Parathyroid adenoma (tissue), 2 donors: ENCODE measurements around the gene ZFP2.
A peak's percentile ranks its signal among the peaks of the same experiment; 100 is the strongest.

Experiments
- H2AFZ ChIP-seq: fragments of 300-600 bp; sonication (generic); one replicate; pipeline ENCODE4 v1.7.0; 2017; ENCODE audit warnings: antibody characterized with exemption, mild to moderate bottlenecking
- H3K27ac ChIP-seq: fragments of 300-600 bp; sonication (generic); one replicate; pipeline ENCODE4 v1.7.0; 2017
- H3K27me3 ChIP-seq: fragments of 300-600 bp; sonication (generic); one replicate; pipeline ENCODE4 v1.7.0; 2017; ENCODE audit warnings: low read length; ENCODE audit not compliant: control insufficient read depth, insufficient read depth
- H3K36me3 ChIP-seq: fragments of 300-600 bp; sonication (generic); one replicate; pipeline ENCODE4 v1.7.0; 2017; ENCODE audit warnings: low read length; ENCODE audit not compliant: control insufficient read depth, insufficient read depth
- H3K4me1 ChIP-seq: fragments of 300-600 bp; sonication (generic); one replicate; pipeline ENCODE4 v1.7.0; 2017; ENCODE audit warnings: control low read depth
- H3K4me2 ChIP-seq: fragments of 300-600 bp; sonication (generic); one replicate; pipeline ENCODE4 v1.7.0; 2017; ENCODE audit warnings: low read length
- H3K4me3 ChIP-seq: fragments of 300-600 bp; sonication (generic); one replicate; pipeline ENCODE4 v1.7.0; 2017; ENCODE audit warnings: low read depth, low read length
- H3K79me2 ChIP-seq: fragments of 300-600 bp; sonication (generic); one replicate; pipeline ENCODE4 v1.7.0; 2017; ENCODE audit warnings: control low read depth
- H3K9ac ChIP-seq: fragments of 300-600 bp; sonication (generic); one replicate; pipeline ENCODE4 v1.7.0; 2017; ENCODE audit warnings: mild to moderate bottlenecking
- H3K9me3 ChIP-seq: fragments of 300-600 bp; sonication (generic); one replicate; pipeline ENCODE4 v1.7.0; 2017; ENCODE audit warnings: low read length; ENCODE audit not compliant: control insufficient read depth
- TF ChIP-seq, protein P1 (sequence below): fragments of 300-600 bp; sonication (generic); IDR thresholded peaks from one replicate; pipeline ENCODE4 v1.7.0; 2017; ENCODE audit warnings: antibody characterized with exemption, mild to moderate bottlenecking
- donor health status: primary hyperparathyroidism.

Gene ZFP2

DNA sequence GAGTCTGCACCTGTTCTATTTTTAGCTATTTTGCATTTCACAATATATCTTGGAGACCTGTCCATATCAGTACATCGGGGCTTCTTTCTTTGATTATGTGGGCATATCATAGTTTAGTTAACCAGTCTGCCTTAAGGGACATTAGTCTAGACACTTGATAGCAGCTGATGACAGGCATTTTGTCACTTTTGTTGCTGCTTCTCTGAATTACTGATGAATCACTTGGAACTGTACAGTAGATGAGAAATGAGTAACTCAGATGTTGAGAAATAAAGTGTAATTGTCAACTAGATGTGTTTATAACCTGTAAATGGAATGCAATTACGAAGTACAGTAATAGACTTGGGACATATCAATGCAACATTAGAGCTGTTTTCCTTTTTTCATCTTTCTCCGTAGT is 7.1 kb downstream of the ZFP2 start:
- H3K27me3 ChIP-seq: no peaks in the 10 kb centered on the region
- no peaks in the 10 kb centered on the region for H3K79me2 ChIP-seq
- TF ChIP-seq, protein P1, sequence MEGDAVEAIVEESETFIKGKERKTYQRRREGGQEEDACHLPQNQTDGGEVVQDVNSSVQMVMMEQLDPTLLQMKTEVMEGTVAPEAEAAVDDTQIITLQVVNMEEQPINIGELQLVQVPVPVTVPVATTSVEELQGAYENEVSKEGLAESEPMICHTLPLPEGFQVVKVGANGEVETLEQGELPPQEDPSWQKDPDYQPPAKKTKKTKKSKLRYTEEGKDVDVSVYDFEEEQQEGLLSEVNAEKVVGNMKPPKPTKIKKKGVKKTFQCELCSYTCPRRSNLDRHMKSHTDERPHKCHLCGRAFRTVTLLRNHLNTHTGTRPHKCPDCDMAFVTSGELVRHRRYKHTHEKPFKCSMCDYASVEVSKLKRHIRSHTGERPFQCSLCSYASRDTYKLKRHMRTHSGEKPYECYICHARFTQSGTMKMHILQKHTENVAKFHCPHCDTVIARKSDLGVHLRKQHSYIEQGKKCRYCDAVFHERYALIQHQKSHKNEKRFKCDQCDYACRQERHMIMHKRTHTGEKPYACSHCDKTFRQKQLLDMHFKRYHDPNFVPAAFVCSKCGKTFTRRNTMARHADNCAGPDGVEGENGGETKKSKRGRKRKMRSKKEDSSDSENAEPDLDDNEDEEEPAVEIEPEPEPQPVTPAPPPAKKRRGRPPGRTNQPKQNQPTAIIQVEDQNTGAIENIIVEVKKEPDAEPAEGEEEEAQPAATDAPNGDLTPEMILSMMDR: no peak
- no peak overlapping the region for H3K27ac ChIP-seq
- H3K4me3 ChIP-seq: no peak overlapping the region
- no peak overlapping the region for H3K9ac ChIP-seq
- no peaks in the 10 kb centered on the region for H3K4me1 ChIP-seq
- H3K4me2 ChIP-seq: no peak overlapping the region
- no peaks in the 10 kb centered on the region for H3K9me3 ChIP-seq
- no peaks in the 10 kb centered on the region for H3K36me3 ChIP-seq
- no peak overlapping the region for H2AFZ ChIP-seq

GRCh38 chr5:178931846-178932760 is 36.4 kb downstream of the ZFP2 start:
- H2AFZ ChIP-seq: no peak overlapping the region
- H3K4me1 ChIP-seq: no peaks in the 10 kb centered on the region
- no peaks in the 10 kb centered on the region for H3K36me3 ChIP-seq
- H3K27ac ChIP-seq: no peak overlapping the region
- TF ChIP-seq, protein P1: no peak
- no peak overlapping the region for H3K9ac ChIP-seq
- no peaks in the 10 kb centered on the region for H3K27me3 ChIP-seq
- no peak overlapping the region for H3K4me2 ChIP-seq
- no peaks in the 10 kb centered on the region for H3K79me2 ChIP-seq
- H3K9me3 ChIP-seq: peaks cover 21% of the 10 kb centered on the region
- no peak overlapping the region for H3K4me3 ChIP-seq

DNA sequence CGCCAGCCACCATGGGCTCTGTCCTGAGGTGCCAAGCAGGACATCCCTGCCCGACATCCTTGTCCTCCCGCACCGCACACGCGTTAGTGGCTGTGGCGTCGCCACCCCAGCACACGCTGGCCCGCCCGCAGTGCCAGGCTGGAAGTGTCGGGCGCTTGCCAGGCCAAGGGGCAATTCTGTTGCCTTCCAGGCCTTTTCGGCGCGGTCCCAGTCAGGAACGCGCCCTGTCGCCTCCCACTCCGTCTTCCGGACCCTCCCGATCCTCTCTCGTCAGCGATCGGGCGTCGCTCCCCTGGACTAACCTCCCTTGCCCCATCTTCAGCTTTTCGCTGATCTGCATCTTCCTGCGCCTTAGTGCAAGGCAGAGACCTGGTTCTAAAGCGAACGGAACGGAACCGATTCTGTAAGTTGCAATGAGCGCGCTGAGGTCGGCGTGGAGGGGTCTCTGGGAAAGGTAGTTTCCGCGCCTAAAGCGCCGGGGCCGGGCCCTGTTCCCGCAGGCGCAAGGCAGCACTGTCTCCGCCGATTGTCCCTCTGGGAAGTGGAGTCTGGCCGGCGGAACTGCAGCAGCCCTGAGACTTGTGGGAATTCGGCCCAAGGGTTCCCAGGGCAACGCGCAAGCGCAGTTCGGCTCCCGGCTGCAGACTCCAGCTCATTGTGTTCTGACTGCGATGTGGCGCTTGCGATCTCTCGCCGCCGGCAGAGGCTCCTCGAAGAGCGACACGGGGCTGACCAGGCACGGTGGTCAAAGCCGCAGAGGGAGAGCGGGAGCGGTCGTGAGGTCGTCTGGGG is 45.1 kb downstream of the ZFP2 start, which contains the start of gene ZNF454:
Gene ZNF454 (plus strand): TSS at position 630 of the 792 bp plus-strand sequence. CDS start 1,594 bp downstream, outside the sequence.
- Histone ChIP-seq H3K4me1 (no peaks in the 10 kb centered on the region), H3K4me2 (peak within 1 kb of the TSS; percentile 79), H3K27me3 (no peaks in the 10 kb centered on the region), H3K27ac (peak within 1 kb of the TSS; percentile 19), H3K4me3 (peak within 1 kb of the TSS; percentile 67), H2AFZ (no peak within 1 kb of the TSS), H3K79me2 (no peaks in the 10 kb centered on the region), H3K36me3 (no peaks in the 10 kb centered on the region), H3K9me3 (peaks cover 5% of the 10 kb centered on the region), H3K9ac (no peak within 1 kb of the TSS)
- TF ChIP-seq, protein P1: no peak

- TF ChIP-seq, protein P1: no peak
- H3K4me1 ChIP-seq: no peaks in the 10 kb centered on the region
- no peaks in the 10 kb centered on the region for H3K27me3 ChIP-seq
- H3K36me3 ChIP-seq: no peaks in the 10 kb centered on the region
- no peaks in the 10 kb centered on the region for H3K79me2 ChIP-seq
- H3K9ac ChIP-seq: no peak overlapping the region
- H3K9me3 ChIP-seq: peaks cover 4% of the 10 kb centered on the region
- H3K4me2 ChIP-seq: peak overlapping the region; percentile 79
- H3K27ac ChIP-seq: no peak overlapping the region
- peak overlapping the region; percentile 67 for H3K4me3 ChIP-seq
- H2AFZ ChIP-seq: no peak overlapping the region
These were observed 45.6 kb downstream of the ZFP2 start for GRCh38 chr5:178941361-178941760.
